Measurements from ENCODE around the gene SOCS6.

- TF ChIP-seq CTCF (IDR thresholded peaks at IDR 0.05) (no peak), EZH2 (IDR thresholded peaks at IDR 0.05; ENCODE audit: borderline replicate concordance, insufficient read depth, low read depth, low read length, poor library complexity, severe bottlenecking) (no peak)
These were observed 9.4 kb upstream of the SOCS6 start for GRCh38 chr18:70279470-70279869.

All from B cell (primary cell).